GM12878 (cell line): ENCODE measurements around the gene GMPPB. TPM values are rescaled to one million over a fixed set of nuclear protein-coding genes. Genes with fewer than 3 reads are reported as not detected.

ENCODE experiments used
- ATAC-seq: fragments of 200-7000 bp; cut with Tn5 transposase; 3 replicates; pipeline ENCODE4 v1.9.1; 2020; ENCODE audit warnings: mild to moderate bottlenecking, moderate library complexity
- BruUV-seq: library from RNA; stranded (reverse); fragments of 400-500 nt; replicated peaks from 2 replicates; lab custom pipeline; 2021; lab: Mats Ljungman, UMichigan
- CTCF ChIA-PET: fragments of 300-600 bp; sonication (Branson Sonifier 250); formaldehyde crosslinking; extraction: SDS; loops from one replicate; lab custom pipeline; 2021; ENCODE audit warnings: inconsistent platforms; lab: Yijun Ruan, JAX
- POLR2A ChIA-PET: fragments of 350-600 bp; formaldehyde crosslinking; extraction: SDS; loops from one replicate; lab custom pipeline; 2021; ENCODE audit warnings: inconsistent platforms; lab: Charles Lee
- RAD21 ChIA-PET: fragments of 300-600 bp; sonication (Branson Sonifier 250); formaldehyde crosslinking; loops from one replicate; lab custom pipeline; 2023; ENCODE audit warnings: antibody characterized with exemption; ENCODE audit not compliant: unreplicated experiment; lab: Charles Lee
- SMC1A ChIA-PET: fragments of 300-600 bp; sonication (Branson Sonifier 250); formaldehyde crosslinking; loops from one replicate; lab custom pipeline; 2023; ENCODE audit not compliant: unreplicated experiment, uncharacterized antibody; lab: Charles Lee
- DNase-seq: peaks from one replicate; pipeline ENCODE4 v3.0.0-alpha.2; 2011; ENCODE audit warnings: low read depth, low spot score
- FAIRE-seq: peaks from 3 replicates; lab custom pipeline; 2011; peaks lifted over from hg19 to GRCh38; lab: Jason Lieb, UNC
- H2AFZ ChIP-seq: 2 replicates; pipeline ENCODE4 v1.6.0; 2011; ENCODE audit warnings: low read depth, low read length, control low read depth; ENCODE audit not compliant: control insufficient read depth
- H3K27ac ChIP-seq: 2 replicates; pipeline ENCODE4 v1.5.1; 2011; ENCODE audit warnings: control low read depth; ENCODE audit not compliant: control insufficient read depth, insufficient read depth
- H3K27me3 ChIP-seq, 2 experiments: replicated peaks in 1 of 2; 2 replicates each; pipeline versions ENCODE4 v1.6.0 to v1.6.1; 2011; ENCODE audit warnings: low read length in 1 of 2; ENCODE audit not compliant: control insufficient read depth in 2 of 2, insufficient read depth in 2 of 2
- H3K36me3 ChIP-seq, 2 experiments: 2 replicates each; pipeline ENCODE4 v1.5.1; 2011; ENCODE audit warnings: low read length in 1 of 2; ENCODE audit not compliant: control insufficient read depth in 2 of 2, insufficient read depth in 2 of 2
- H3K4me1 ChIP-seq: 2 replicates; pipeline ENCODE4 v1.6.1; 2011; ENCODE audit warnings: mild to moderate bottlenecking, low read length, moderate library complexity, mixed read lengths; ENCODE audit not compliant: control insufficient read depth, insufficient read depth
- H3K4me2 ChIP-seq: 2 replicates; pipeline ENCODE4 v1.6.0; 2011; ENCODE audit warnings: control low read depth; ENCODE audit not compliant: control insufficient read depth, insufficient read depth
- H3K4me3 ChIP-seq: fragments of 200-600 bp; sonication (generic); 2 replicates; pipeline ENCODE4 v1.5.1; 2016
- H3K79me2 ChIP-seq: 2 replicates; pipeline ENCODE4 v1.6.0; 2011; ENCODE audit warnings: low read length; ENCODE audit not compliant: control insufficient read depth, insufficient read depth
- H3K9ac ChIP-seq: 2 replicates; pipeline ENCODE4 v1.8.0; 2011; ENCODE audit warnings: low read length, control low read depth, mixed read lengths; ENCODE audit not compliant: control insufficient read depth, insufficient read depth
- H3K9me3 ChIP-seq: replicated peaks from 3 replicates; pipeline ENCODE4 v1.5.1; 2011; ENCODE audit warnings: mild to moderate bottlenecking, low read length; ENCODE audit not compliant: control insufficient read depth, insufficient read depth
- H4K20me1 ChIP-seq: 2 replicates; pipeline ENCODE4 v1.6.0; 2011; ENCODE audit not compliant: control insufficient read depth, insufficient read depth
- BHLHE40 ChIP-seq, 2 experiments: fragments of 450-650 bp in 1 of 2; IDR thresholded peaks; 2 replicates each; pipeline ENCODE4 v1.6.1; 2011 to 2017; ENCODE audit warnings: low read depth in 2 of 2, borderline replicate concordance in 1 of 2, improper control_type of control experiment in 1 of 2, low read length in 1 of 2, mild to moderate bottlenecking in 1 of 2
- BMI1 ChIP-seq: fragments of 450-650 bp; IDR thresholded peaks from 2 replicates; pipeline ENCODE4 v1.6.1; 2016; ENCODE audit warnings: mild to moderate bottlenecking, moderate library complexity, borderline replicate concordance
- CHD1 ChIP-seq: IDR thresholded peaks from 2 replicates; pipeline ENCODE4 v1.6.1; 2012; ENCODE audit warnings: low read depth, low read length, improper control_type of control experiment
- EGR1 ChIP-seq, 2 experiments: IDR thresholded peaks; 1 replicate in 1 of 2; 2 replicates in 1 of 2; pipeline ENCODE4 v1.6.1; 2011 to 2012; ENCODE audit warnings: low read depth in 2 of 2, low read length in 2 of 2, borderline replicate concordance in 1 of 2, mild to moderate bottlenecking in 1 of 2, moderate library complexity in 1 of 2
- NBN ChIP-seq: fragments of 450-650 bp; IDR thresholded peaks from 2 replicates; pipeline ENCODE4 v1.6.1; 2016
- NR2C1 ChIP-seq: fragments of 450-650 bp; IDR thresholded peaks from 2 replicates; pipeline ENCODE4 v1.6.1; 2017; ENCODE audit warnings: antibody characterized with exemption, mild to moderate bottlenecking, moderate library complexity
- POLR2AphosphoS5 ChIP-seq: IDR thresholded peaks from 2 replicates; pipeline ENCODE4 v1.6.1; 2011; ENCODE audit warnings: mild to moderate bottlenecking, low read length, inconsistent platforms
- WRNIP1 ChIP-seq: IDR thresholded peaks from 2 replicates; pipeline ENCODE4 v1.6.1; 2011; ENCODE audit warnings: low read depth, low read length, improper control_type of control experiment, borderline replicate concordance
- ZNF274 ChIP-seq: IDR thresholded peaks from one replicate; pipeline ENCODE4 v1.8.0; 2011; ENCODE audit not compliant: insufficient read length, insufficient read depth
- WGBS: methylation state at CpG from one replicate; pipeline ENCODE4 v1.1.6; 2016; ENCODE audit warnings: low lambda C conversion rate; ENCODE audit not compliant: insufficient replicate concordance, insufficient coverage; ENCODE audit errors: missing lambda C conversion rate; 5-methylcytosine and 5-hydroxymethylcytosine counted together
- in situ Hi-C: fragments of 300-500 bp; cut with MboI; formaldehyde crosslinking; loops from 9 replicates; pipeline ENCODE4 v1.14.3; 2018; ENCODE audit warnings: mixed read lengths
- intact Hi-C: fragments of 100-400 bp; cut with micrococcal nuclease; formaldehyde crosslinking; loops from one replicate; pipeline ENCODE4 v1.14.2; 2022; ENCODE audit not compliant: unreplicated experiment
- polyA plus RNA-seq, 11 experiments: library from polyadenylated mRNA; depleted of rRNA in 4 of 11; unstranded in 6 of 11; stranded (reverse) in 5 of 11; fragments of >200 nt; fragmentation: Nextera tagmentation in 4 of 11; fragmentation: Illumina TruSeq in 1 of 11; extraction: Ambion mirVana in 4 of 11; extraction: Trizol in 1 of 11; gene quantifications; 1 replicate in 1 of 11; 2 replicates in 10 of 11; pipeline versions ENCODE4 v1.2.1 to v1.2.3, GENCODE V29; 2011 to 2016; ENCODE audit warnings: inconsistent platforms in 2 of 11, missing spikeins in 2 of 11, low read depth in 1 of 11
- total RNA-seq, 4 experiments: library from RNA; depleted of rRNA in 3 of 4; stranded (reverse); fragments of >200 nt in 3 of 4; fragmentation: Illumina TruSeq in 1 of 4; extraction: Trizol in 1 of 4; gene quantifications; 2 replicates each; pipeline versions ENCODE4 v1.2.1 to v1.2.3, GENCODE V29; 2013 to 2021
- TF ChIP-seq, protein P1 (sequence below): fragments of 450-650 bp; IDR thresholded peaks from 2 replicates; pipeline ENCODE4 v1.6.1; 2017; ENCODE audit warnings: borderline replicate concordance

The GMPPB gene
- total and polyA plus RNA-seq, 10 of the 15 experiments (the other 5 are each of a cell fraction or from before 2014, with no cell fraction given), result 2.3 to 99.5 (median 23.3) TPM

DNA sequence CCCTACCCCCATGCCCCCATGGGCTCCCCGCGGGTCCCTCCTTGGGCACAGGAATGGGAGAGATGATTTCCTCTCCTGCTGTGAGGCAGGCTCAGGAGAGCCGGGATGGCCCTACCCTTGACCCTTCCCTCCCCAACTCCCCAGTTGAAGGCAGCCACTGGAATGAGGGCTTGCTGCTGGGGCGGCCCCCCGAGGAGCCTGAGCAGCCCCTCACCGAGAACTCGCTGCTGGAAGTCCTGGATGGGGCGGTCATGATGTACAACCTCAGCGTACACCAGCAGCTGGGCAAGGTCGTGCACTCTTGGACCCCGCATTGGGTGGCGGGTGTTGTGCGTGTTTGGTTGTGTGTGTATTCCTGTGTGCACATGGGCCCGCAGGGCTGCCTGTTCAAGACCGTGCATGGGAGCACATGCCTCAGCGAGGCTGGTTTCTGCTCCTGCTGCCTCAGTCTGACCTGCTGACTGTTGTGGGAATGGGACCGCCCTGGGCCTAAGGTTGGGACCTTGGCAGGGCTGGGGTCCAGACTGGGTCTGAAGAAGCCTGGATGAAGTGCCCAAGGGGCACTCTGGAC lies 18.3 kb downstream of the GMPPB start:
- ChIA-PET CTCF (interaction anchor here (0.6 kb wide), 1 partner anchor 286 kb away, joined by 3 read pairs; no protein-coding TSS in a partner anchor), RAD21 (no interaction called here), POLR2A (interaction anchor here (0.5 kb wide), 1 partner anchor 199 kb away, joined by 3 read pairs; no protein-coding TSS in a partner anchor), SMC1A (no interaction called here)
- H3K36me3 ChIP-seq, result peaks cover 0 to 5% of the 10 kb centered on the region in 2 experiments; a peak in 3 of 4 replicates
- in situ Hi-C loops, result no loop called here
- BruUV-seq, result no TSS peak
- no peak overlapping the region for H3K9ac ChIP-seq
- no peak overlapping the region for H2AFZ ChIP-seq
- H4K20me1 ChIP-seq, result no peaks in the 10 kb centered on the region
- no peaks in the 10 kb centered on the region for H3K4me1 ChIP-seq
- intact Hi-C loops, result no loop called here
- H3K4me2 ChIP-seq, result no peak overlapping the region
- TF ChIP-seq, protein P1, sequence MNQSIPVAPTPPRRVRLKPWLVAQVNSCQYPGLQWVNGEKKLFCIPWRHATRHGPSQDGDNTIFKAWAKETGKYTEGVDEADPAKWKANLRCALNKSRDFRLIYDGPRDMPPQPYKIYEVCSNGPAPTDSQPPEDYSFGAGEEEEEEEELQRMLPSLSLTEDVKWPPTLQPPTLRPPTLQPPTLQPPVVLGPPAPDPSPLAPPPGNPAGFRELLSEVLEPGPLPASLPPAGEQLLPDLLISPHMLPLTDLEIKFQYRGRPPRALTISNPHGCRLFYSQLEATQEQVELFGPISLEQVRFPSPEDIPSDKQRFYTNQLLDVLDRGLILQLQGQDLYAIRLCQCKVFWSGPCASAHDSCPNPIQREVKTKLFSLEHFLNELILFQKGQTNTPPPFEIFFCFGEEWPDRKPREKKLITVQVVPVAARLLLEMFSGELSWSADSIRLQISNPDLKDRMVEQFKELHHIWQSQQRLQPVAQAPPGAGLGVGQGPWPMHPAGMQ, result no peak
- no peak for TF ChIP-seq CHD1
- no peak for TF ChIP-seq NR2C1
- TF ChIP-seq NBN, result no peak
- no peak for TF ChIP-seq BHLHE40 (IDR thresholded peaks at IDR 0.05; ENCODE audit: borderline replicate concordance in 1 of 2, low read depth in 2 of 2, low read length in 1 of 2)
- no peak for TF ChIP-seq WRNIP1
- no peak for TF ChIP-seq EGR1 (IDR thresholded peaks at IDR 0.05; ENCODE audit: borderline replicate concordance in 1 of 2, low read depth in 2 of 2, low read length in 2 of 2)
- no peak for TF ChIP-seq ZNF274
- no peak for TF ChIP-seq POLR2AphosphoS5
- no peak for TF ChIP-seq BMI1
- H3K27me3 ChIP-seq, result no peaks in the 10 kb centered on the region
- DNase-seq, result no peak
- H3K79me2 ChIP-seq, result no peaks in the 10 kb centered on the region
- WGBS, result 91% methylated on average over 17 of the region's 17 CpGs
- H3K27ac ChIP-seq, result no peak overlapping the region
- H3K9me3 ChIP-seq, result no peaks in the 10 kb centered on the region
- no peak for FAIRE-seq
- no peak for ATAC-seq
- H3K4me3 ChIP-seq, result no peak overlapping the region
